NCI-H2107 (cell line): ENCODE results near the gene CD3D.
"Not testable (repeated sequence)": the region's sequence is repeated elsewhere in the genome, so short reads cannot be mapped to it uniquely, and the experiment has no call there.

Experiments
- DNase-seq: peaks from one replicate; lab custom pipeline; 2025; lab: John Stamatoyannopoulos, UW

The CD3D gene

DNA sequence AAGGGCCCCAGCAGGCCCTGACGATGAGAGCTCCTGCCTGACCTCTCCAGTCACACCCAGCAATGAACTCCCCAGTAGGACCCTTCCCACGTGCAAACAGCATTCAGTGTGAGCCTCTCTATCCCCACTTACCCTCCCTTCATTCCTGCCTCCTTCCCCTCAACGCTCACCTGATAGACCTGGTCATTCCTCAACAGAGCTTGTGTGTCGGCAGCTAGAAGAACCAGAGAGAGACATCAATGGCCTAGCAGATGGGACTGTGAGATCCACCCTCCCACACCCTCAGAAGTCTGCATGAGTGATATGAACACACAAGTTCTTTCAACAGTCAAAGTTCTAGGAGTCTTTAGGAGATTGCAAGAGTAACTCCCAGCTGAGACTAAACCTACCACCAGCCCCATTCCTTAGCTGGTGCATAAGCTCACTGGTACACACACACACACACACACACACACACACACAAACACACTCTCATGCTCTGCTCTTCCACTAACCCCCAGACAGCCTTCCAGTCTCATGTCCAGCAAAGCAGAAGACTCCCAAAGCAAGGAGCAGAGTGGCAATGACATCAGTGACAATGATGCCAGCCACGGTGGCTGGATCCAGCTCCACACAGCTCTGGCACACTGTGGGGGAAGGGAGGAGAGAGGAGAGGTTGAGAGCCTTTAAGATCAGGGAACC, 3.1 kb downstream of the CD3D start:
- DNase-seq: no peak

DNA sequence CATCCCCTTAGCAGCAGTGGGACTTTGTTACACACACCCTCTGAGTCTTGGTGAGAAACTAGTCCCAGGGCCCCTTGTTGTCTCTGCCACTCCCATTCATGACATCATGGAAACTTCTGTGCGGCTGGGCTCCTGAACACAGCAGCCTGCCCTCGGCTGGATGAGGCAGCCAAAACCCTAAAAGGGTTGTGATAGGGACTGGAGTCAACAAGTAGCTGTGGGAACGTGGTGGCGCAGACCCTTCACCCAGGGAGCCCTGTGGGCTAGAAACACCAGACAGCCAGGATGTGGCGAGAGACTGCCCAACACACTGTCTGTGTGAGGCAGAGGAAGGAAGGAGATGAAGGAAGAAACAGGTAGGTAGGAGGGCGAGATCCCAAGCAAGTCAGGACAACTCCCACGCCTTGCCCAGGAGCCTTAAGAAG, 3.9 kb downstream of the CD3D start:
- no peak for DNase-seq

- DNase-seq: no peak
Measured at GRCh38 chr11:118334745-118335144, 7.8 kb downstream of the CD3D start.

DNA sequence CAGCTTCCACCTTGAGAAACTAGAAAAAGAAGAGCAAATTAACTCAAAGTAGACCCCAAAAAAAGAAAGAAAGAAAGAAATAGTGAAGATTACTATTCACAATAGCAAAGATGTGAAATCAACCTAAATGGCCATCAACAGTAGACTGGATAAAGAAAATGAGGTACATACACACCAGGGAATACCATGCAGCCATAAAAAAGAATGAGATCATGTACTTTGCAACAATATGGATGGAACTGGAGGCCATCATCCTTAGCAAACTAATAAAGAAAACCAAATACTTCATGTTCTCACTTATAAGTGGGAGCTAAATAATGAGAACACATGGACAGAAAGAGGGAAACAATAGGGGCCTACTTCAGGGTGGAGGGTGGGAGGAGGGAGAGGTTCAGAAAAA, 13.8 kb downstream of the CD3D start:
- DNase-seq: no peak

DNA sequence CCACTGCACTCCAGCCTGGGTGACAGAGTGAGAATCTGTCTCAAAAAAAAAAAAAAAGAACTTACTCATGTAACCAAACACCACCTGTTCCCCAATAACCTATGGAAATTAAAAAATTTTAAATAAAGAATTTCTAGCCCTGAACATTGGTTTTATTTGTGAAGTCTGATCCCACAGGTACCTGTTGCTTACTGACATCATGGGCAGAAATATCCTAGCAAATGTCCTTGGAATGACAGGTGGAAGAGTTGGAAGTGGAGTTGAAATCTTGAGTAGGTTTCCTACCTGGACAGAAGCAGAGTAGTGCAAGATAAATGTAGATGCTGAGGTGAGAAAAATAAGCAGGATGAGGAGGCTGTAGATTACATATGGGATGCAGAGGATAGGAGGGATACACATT, 17.2 kb downstream of the CD3D start:
- DNase-seq: no peak

GRCh38 chr11:118322721-118323120, 19.8 kb downstream of the CD3D start:
- no peak for DNase-seq

GRCh38 chr11:118321386-118322082, 21.0 kb downstream of the CD3D start:
- no peak for DNase-seq

- DNase-seq: no peak
Measured at GRCh38 chr11:118320515-118320914, 22.0 kb downstream of the CD3D start.

GRCh38 chr11:118319337-118319707, 23.2 kb downstream of the CD3D start:
- DNase-seq: no peak

- no peak for DNase-seq
Measured at GRCh38 chr11:118318581-118319336, 23.7 kb downstream of the CD3D start.

- no peak for DNase-seq
Measured at GRCh38 chr11:118318124-118318523, 24.4 kb downstream of the CD3D start.

DNA sequence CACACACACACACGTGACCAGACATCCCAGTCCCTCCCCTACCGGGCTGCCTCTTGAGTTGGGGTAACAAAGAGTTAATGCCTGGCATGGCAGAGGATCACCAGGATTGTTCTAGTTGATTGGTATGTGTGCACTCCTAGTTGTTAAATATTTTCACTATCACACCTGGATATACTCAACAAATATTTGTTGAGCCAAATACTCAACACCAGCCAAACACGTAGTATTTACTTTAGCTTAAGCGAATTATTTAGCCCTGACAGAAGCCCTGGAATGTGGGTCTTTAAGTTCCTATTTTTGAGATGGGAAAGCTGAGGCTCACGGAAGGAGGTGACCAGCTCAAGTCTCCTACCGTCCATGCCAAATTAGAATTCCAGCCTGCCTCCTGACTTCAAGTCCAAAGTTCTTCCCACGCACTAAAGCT, 27.5 kb downstream of the CD3D start:
- no peak for DNase-seq

GRCh38 chr11:118313242-118313641, 29.3 kb downstream of the CD3D start:
- no peak for DNase-seq

DNA sequence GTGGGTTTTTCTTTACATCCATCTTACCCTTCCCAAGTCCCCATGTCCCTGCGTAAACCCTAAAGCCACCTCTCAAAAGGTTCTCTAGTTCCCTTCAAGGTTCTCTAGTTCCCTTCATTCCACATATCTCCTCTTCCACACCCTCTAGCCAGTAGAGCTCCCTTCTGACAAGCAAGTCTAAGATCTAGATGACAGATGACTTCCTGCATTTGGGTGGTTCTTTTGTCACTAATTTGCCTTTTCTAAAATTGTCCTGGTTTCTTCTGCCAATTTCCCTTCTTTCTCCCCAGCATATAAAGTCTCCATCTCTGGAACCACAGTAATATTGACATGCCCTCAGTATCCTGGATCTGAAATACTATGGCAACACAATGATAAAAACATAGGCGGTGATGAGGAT, 30.2 kb downstream of the CD3D start:
- DNase-seq: no peak

DNA sequence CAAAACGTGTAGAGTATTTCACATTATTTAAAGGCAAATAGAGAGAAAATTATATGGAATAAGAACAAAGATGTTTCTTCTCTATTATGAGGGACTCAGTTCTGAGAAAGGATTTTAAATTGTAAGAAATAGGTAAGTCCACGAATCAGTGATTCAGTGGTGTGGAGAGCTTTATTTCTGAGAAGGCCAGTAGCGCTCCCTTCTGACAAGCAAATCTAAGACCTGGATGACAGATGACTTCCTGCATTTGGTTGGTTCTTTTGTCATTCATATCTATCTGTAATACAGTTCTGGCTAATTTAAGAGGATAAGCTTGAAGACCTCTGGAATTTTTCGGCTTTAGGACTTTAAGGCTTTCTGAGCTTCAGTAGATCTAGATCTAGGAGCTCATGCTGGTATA, 31.0 kb downstream of the CD3D start:
- no peak for DNase-seq

GRCh38 chr11:118310781-118311485, 31.6 kb downstream of the CD3D start:
- no peak for DNase-seq

GRCh38 chr11:118310271-118310670, 32.2 kb downstream of the CD3D start:
- DNase-seq: no peak

- DNase-seq: not testable (repeated sequence)
Measured at GRCh38 chr11:118308995-118309528, 33.4 kb downstream of the CD3D start.

DNA sequence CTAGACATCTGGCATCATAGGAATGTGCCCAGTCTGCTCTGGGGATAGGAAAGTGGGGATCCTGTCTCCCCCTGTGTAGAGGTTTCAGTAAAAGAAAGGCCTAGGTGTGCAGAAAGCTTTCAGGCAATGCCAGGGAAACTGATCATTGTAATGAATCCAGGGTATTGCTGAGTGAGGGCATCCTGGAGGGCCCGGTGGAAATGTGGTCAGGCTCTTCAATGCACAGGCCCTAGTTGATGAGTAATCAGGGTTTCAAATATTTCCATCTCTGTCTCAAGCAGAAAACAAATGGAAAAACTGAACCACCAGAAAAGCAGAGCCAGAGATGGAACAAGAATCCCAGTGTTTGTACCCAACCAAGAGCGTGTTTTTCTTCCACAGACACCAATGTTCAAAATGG, 35.9 kb downstream of the CD3D start:
- DNase-seq: no peak

- DNase-seq: no peak
Measured at GRCh38 chr11:118305726-118306125, 36.8 kb downstream of the CD3D start.

- no peak for DNase-seq
Measured at GRCh38 chr11:118304568-118305248, 37.8 kb downstream of the CD3D start, which contains the start of gene CD3E. TSS of gene CD3E (plus strand) at chr11:118304730. CDS start at chr11:118304953, 223 bp downstream.

- DNase-seq: no peak
Measured at GRCh38 chr11:118304227-118304567, 38.3 kb downstream of the CD3D start.
